GM20000 (cell line): ENCODE data around the gene RASA3.

Experiments used
- DNase-seq: peaks from one replicate; pipeline ENCODE4 v3.0.0; 2012; ENCODE audit warnings: low spot score
- CTCF ChIP-seq: IDR thresholded peaks from 2 replicates; pipeline ENCODE4 v1.5.1; 2012; ENCODE audit warnings: mild to moderate bottlenecking, control low read depth; ENCODE audit errors: extremely low read depth, missing control alignments

The RASA3 gene

GRCh38 chr13:114167885-114168284 is 35.5 kb upstream of the RASA3 start:
- TF ChIP-seq CTCF, result no peak
- DNase-seq, result no peak

DNA sequence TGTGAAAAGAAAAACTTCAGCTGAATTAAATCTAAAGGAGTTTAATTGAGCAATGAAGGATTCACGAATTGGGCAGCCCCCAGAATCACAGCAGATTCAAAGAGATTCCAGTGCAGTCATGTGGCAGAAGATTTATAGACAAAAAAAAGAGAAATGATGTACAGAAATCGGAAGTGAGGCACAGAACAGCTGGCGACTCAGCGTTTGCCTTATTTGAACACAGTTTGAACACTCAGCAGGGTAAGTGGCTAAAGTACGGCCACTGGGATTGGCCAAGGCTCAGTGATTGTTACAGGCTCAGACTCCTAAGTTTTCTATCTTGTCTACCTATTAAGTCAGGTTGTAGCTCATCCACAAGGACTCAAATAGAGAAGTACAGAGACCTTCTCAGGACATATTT is 35.0 kb upstream of the RASA3 start:
- no peak for DNase-seq
- no peak for TF ChIP-seq CTCF

- TF ChIP-seq CTCF, result no peak
- DNase-seq, result no peak
These were observed 34.1 kb upstream of the RASA3 start for GRCh38 chr13:114166381-114167131.

DNA sequence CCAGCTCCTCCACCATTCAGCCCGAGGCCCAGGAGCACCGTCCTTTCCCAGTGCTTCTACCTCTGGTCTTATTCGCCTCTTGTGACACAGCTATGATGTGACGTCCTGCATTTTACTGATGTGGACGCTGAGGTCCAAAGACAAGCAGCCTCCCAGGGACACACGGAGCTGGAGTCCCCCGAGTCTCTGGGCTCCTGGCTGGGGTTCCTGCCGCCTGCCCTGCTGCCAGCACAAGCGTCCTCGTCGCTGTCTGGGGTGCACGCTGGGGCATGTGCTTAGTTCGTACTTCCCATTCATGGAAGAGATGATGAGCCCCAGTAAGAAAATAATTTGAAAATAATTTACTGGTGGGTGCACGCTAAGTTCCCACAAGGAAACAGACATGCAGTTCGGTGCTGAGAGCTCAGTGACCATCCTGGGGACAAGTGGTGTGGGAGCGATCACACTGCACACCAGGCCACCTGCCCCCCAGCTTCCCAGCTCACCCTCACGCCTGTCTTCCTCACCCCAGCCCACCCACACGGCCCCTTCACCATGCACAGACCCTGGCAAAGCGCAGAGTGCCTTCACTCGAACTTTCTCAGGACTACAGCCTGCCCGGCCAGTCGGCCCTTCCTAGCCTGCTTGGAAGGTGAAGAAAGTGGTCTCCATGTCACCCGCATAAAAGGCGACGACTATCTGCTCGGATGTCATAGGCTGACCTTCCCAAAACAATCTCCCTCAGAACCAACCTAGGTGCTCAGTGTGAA is 32.4 kb upstream of the RASA3 start:
- no peak for TF ChIP-seq CTCF
- no peak for DNase-seq

DNA sequence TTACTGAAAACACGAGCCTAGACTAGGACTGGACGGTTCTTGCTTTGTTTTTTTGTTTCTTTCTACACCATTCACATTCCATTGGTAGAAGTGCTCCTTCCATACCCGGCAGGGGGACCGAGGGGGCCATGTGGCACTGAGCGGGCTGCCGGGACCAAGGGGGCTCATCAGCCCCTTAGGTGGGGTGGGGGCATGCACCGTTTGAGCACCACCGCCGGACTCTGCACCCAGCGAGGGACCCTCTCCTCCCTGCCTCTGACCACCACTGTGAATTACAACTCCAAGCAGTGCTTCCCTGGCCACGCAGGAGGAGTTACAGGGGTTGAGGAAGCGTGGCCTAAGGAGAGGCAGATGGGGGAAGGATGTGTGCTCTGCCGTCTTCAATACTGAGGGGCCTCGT is 31.6 kb upstream of the RASA3 start:
- TF ChIP-seq CTCF, result no peak
- no peak for DNase-seq

DNA sequence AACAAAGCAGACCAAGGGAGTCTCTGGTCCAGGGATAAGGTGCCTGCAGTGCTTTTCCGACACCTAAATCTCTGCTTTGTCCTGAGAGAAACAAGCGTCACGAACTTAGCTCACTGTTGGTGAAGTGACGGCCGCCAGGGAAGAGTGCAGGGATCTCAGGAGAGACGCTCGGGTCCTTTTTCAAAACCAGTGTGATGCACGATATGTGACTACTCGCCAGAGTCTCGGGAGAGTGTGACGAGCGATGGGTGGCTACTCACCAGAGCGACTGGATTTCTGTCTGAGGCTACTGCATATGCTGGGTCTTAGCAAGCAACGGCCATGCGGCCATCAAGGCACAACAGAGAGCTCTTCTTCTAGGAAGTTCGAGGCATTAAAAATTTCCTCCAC is 30.1 kb upstream of the RASA3 start:
- no peak for TF ChIP-seq CTCF
- DNase-seq, result no peak
